ENCODE measurements around the gene TPX2.
"Not testable (repeated sequence)": the region's sequence is repeated elsewhere in the genome, so short reads cannot be mapped to it uniquely, and the experiment has no call there.

TPX2 gene

DNA sequence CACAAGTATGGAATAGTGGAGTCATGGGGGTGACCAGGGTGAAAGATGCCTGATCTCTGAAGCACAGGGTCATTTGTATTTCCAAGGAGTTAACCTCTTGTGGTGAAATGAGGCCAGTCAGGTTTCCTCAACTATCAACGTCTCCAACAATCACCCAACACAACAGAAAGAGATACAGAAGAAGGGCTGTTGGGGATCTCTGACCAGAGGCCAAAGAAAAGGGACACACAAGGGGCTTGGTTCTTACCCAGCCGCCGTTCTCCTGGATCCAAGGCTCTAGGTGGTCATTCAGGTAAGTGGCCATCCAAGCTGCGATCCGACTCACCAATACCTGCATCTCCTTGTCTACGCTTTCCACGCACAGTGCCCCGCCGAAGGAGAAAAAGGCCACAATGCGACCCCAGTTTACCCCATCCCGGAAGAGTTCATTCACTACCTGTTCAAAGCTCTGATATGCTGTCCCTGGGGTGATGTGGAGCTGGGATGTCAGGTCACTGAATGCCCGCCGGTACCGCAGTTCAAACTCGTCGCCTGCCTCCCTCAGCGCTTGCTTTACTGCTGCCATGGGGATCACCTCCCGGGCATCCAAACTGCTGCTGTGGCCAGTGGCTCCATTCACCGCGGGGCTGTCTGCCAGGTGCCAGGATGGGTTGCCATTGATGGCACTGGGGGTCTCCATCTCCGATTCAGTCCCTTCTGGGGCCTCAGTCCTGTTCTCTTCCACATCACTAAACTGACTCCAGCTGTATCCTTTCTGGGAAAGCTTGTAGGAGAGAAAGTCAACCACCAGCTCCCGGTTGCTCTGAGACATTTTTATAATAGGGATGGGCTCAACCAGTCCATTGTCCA is 17.5 kb upstream of the TPX2 start:
- no peak for DNase-seq

DNA sequence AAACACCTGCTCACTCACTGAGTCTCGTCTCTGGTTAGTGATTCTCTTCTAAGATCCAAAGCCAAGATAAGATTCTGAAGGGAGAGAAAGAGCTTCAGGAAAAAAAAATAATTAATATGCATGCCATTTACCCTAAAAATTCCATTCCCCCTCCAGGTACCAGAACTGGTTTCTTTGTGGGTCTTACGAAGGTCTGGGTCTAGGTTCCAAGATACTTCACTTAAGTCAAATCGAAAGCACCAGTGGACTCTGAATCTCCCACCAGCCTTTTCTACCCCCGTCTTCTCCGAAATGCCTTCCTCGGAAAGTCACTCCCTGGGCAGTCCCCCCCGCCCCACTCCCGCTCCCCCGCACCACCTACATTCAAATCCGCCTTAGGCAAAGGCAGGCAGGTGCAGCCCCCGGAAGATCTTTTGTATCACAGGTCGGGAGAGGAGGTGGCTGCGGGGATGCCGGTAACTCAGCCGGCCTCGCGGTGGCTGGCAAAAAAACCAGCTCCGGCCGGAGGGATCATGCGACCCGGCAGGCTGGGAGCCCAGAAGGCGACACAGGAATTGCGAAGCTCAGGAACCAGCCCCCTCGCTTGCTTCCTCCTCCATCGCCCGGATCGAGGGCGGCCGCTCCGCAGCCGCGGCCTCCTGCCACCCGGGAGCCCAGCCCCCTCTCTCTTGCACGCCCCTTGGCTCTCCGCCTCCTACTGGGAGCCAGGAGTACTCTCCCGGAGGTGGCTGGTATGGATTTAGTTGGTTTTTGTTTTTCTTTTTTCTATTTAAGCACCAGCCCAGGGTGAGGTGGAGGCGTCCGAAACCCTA is 16.6 kb upstream of the TPX2 start, which contains the start of gene BCL2L1:
Gene BCL2L1 (minus strand): TSS at position 612 of the 812 bp plus-strand sequence. CDS start 650 bp downstream, outside the sequence.
- peak; percentile 60 to 75 for DNase-seq

DNA sequence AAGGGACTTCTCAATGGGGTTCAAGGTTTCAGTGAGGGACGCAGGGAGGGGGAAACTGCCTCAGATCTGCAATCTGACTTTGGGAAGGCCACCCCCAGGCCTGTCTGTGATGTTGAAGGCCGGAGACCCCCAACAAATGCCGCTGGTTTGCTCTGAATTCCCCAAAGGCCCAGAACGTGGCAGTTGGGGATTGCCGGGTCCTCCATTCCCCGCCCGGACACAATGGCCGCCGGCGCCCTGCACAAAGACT is 16.1 kb upstream of the TPX2 start:
- DNase-seq, result peak; percentile 73 to 76

DNA sequence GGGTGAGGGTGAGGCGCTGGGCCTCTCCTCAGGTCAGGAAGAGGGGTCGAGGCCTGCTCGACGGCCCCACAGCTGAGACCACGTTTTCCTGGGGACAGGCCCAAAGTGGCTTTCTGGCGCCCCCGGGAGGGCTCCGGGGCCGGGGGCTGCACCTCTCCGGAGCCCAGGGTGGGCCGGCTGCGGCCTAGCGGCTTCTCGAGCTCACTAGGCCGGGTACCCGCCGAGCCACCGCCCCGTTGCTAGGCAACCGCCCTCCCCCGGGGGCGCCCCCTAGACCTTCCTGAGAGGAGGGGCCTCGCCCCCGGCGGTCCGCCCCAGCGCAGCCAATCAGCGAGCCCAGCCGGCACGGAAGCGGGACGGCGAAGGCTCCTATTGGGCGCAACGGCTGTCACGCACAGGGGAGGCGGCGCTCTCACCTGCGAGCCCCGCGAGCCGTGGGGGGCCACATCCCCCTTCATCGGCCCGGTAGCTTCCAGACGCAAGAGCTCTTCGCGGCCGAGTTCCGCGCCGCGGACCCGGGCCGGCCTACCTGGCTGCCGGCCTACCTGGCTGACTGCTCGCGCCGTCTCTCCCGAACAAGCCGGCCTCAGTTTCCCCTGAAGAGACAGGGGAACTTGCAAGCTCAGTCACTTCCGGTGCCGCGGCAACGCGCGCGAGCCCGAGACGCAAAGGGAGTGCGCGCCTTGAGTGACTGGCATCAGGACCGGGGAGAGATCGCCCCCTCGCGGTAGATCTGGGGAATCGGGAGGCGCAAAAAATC is 15.6 kb upstream of the TPX2 start:
- peak; percentile 98 to 100 for DNase-seq

DNA sequence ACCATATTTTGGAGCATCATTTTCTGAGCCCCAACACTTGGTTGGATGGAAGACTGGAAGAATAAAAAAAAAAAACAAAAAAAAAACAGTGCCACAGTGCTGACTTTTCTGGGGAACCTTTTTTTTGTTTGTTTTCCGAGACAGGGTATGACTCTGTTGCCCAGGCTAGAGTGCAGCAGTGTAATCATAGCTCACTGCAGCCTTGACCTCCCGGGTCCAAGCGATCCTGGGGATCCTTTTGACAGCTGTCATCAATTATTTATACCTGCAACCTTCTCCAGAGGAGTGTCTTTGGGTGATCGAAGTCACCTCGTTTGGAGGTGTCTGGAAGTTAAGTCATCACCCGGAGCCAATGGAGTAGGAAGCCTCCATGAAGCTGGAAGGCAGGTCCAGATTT is 7.8 kb upstream of the TPX2 start:
- DNase-seq, result no peak

DNA sequence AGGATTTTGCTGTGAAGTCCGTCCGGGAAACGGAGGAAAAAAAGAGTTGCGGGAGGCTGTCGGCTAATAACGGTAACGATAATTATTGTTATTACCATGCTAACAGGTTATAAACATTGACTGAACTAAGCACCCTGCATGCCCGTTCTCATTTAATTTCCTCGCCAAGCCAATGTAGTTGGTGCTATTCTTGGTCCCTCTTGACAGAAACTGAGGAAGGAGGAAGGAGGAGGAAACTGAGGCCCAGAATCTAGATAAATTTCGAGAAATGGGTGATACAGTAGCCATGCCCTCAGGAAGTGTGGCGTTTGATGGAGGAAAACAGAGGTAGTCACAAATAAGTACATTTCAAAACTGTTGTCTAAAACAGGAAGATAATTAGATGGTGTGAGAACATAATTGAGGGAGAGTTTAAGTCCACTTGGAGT is 474 bp downstream of the TPX2 start:
- DNase-seq, result no peak

DNA sequence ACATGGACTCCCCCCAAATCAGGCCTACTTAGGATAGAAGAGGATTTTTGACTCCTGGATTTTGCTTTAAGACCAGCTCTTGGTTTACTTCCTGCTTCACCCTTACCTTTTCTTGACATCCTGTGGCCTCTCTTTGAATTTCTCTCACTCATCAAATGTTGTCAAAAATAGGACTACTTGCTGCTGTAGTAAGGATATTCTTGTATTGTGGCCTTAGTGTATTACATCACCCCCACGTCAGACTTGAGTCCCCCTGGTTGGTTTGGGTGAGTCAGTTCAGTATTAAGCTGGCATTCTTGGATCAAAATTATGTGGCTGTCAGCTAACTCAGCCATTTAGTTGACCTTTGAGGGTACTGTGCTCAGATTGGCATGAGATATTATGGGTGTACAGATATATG is 1.1 kb downstream of the TPX2 start:
- DNase-seq, result no peak

DNA sequence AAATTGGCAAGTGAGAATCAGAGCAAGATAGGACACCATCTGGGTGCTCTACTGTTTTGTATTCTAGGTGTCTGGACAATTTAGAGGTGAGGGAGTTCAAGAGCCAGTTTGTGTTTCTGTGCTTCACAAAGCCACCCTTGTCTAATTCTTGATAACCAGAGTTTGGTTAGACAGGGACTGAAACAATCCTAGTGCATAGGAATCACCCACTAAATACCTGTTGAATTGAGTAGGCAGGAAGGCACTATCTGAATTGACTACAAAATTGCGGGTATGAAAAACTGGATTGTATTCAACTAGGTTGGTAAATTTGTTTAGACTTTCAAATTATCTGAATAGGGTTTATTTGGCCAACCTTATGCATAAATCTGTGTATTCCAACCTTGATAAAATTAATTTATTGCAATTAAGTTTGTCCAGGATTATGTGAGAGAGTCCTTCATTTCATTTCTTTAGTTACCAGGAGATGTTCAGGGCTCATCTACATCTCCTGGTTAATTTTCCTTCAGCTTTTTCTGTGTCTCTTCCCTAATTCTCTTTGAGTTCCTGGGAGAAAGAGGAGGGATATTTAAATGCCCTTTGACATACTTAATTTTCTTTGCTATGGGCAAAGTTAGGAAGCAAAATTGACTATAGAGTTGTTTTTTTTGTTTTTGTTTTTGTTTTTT is 1.7 kb downstream of the TPX2 start:
- no peak for DNase-seq

DNA sequence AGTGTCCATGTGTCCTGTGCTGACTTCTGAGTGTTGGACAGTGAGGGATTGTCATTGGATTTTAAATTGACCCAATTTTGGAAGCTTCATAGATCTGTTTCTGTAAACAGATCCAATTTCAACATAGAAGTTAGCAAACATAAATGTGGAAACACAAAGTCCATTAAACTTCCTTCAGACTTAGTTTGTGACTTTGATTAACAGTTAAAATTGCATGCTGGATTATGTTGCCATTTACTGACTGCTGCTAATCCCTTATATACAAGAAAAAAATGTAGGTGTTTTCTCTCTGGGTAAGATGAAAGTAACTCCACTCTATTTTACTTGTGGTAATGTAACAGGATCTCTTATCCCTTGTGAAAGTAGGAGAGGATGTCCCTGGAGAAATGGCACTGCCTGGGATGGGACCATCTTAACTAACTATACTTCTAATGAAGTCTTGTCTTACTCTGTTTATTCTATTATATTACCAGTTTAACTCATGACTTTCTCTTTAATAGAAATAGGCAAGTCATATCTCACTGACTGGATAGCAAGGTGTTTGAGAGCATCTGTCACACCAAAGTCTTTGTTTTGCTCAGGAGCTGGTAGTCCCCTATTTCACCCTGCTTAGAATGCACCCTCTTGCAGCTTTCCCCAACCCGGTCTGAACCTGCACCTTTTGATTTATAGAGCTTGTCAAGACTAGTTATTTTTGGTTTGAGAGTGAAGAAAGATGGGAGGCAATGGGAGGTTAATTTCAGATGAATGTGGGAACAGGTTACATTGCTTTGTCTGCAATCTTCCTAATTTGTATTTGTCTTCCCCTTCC is 7.2 kb downstream of the TPX2 start:
- no peak for DNase-seq

DNA sequence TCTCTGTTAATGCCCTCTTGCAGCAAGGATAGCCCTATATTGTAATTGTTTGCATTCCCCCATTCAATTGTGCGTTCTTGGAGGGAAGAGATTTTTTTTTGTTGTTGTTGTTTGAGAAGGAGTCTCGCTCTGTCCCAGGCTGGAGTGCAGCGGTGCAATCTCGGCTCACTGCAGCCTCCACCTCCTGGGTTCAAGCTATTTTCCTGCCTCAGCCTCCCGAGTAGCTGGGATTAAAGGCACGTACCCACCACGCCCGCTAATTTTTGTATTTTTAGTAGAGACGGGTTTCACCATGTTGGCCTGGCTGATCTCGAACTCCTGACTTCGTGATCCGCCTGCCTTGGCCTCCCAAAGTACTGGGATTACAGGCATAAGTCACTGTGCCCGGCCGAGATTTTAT is 7.9 kb downstream of the TPX2 start:
- DNase-seq, result not testable (repeated sequence)

DNA sequence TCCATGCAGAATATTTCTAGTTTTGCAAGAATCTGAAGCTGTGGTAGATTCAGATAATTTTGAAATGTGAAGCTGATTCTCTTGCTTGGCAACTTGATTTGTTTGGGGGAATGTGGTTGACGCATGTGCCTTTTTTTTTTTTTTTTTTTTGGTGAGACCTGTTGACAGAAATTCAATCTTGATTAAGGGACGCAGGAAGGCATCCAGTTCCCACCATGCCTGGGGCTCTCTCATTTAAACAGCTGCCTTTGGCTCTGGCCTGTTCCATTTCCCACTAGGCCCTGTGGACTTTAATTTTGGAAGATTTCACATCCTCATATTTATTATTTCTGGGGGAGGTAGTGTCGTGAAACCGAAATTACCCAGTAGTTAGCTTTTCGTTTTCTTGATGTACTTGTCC is 8.6 kb downstream of the TPX2 start:
- DNase-seq, result no peak

DNA sequence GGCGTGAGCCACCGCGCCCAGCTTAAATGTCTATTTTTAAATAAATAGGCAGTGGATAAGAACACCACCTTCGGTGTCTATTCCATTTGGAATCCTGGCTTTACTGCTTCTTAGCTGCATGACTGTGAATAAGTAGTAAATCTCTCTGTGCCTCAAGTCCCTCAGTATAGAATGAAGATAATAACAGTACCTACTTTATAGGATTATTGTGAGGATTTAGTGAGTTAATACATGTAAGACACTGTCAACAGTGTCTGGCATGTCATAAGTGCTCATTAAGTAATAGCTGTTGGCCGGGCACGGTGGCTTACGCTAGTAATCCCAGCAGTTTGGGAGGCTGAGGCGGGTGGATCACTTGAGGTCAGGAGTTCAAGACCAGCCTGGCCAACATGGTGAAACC is 10.1 kb downstream of the TPX2 start:
- no peak for DNase-seq

DNA sequence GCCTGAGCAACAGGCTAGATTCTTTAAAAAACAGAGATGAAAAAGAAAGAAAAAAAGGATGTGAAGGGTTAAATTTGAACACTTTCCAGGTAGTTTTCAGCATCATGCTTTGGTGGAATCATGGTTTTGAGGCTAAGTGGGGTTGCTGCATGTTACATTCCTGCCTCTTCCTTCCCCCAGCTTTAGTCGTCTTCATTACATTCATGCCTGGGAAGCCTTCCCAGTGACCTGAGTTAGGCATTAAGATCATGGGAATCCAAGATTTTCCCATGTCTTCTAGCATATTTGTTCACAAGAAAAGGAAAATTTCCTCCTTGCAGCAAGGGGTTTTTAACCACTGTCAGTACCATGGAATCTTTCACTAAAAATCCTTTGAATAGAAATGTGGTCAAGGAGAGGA is 12.0 kb downstream of the TPX2 start:
- DNase-seq, result no peak

DNA sequence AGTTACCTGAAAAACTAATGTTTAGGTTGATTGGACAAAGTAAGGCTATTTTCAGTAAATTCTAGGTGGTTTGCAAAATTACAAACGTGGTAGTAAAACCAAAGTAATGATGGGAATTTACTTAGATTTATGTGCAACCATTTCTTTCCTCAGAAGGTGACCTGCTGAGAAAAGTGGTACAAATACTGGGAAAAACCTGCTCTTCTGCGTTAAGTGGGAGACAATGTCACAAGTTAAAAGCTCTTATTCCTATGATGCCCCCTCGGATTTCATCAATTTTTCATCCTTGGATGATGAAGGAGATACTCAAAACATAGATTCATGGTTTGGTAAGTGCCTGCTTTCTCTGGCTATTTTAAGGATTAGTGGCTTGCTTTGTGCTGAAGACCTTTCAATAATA is 18.2 kb downstream of the TPX2 start:
- DNase-seq, result no peak

DNA sequence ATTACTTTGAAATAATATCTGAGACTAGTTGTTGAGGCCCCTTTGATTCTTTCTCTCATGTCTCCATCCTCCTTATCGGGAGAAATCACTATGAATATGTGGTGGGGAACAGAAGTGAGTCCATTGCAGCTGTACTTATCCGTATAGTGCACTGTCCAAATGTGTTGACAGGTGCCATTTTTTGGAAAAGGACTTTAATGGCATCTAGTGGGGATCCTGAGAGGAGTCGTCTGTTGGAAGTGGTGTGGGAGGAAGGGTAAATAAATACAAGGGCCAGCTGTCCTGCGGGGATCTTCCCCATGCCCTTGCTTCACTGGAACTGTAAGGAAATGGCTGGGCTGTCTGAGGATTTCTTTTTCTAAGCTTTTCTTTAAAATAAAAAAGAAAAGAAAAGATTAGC is 19.4 kb downstream of the TPX2 start:
- no peak for DNase-seq

DNA sequence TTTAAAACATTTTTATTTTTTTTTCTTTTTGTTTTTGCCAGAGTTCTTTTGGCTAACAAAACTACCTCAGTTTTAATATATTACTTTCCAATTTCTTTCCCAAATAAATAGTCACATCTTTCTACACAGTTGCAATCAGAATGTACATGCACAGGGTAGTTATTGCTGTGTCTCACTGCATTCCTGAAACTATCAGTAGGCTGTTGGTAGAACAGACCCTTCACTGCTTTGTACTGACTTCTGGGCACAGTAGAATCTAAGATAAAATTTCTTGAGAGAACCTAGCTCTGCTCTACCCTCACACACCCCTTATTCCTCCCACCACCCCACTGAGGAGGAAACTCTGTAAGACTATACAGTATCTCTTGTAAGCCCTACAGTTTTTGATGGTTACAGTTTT is 19.9 kb downstream of the TPX2 start:
- DNase-seq, result no peak

DNA sequence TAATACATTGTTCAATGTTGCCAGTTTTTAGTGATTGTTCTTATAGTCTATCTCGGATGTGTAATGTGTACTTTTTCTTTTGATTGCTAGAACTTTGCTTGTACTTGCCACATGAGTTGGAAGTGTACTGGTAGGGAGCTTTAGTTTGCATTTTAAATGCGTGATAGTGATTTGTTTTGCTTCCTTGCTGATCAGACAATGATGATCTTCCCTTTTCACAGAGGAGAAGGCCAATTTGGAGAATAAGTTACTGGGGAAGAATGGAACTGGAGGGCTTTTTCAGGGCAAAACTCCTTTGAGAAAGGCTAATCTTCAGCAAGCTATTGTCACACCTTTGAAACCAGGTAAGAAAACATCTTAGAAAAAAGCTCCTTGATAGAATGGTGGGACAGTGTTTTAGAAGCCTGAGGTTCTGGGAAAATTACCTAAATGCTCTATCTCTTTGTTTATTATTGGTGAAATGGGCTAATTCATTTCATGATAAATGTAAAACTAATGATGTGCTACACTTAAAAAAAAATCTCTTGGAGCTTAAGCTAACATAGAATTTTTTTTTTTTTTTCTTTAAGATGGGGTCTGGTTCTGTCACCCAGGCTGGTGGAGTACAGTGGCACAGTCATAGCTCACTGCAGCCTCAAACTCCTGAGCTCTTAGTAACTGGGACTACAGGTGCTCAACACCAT is 20.9 kb downstream of the TPX2 start:
- DNase-seq, result no peak

DNA sequence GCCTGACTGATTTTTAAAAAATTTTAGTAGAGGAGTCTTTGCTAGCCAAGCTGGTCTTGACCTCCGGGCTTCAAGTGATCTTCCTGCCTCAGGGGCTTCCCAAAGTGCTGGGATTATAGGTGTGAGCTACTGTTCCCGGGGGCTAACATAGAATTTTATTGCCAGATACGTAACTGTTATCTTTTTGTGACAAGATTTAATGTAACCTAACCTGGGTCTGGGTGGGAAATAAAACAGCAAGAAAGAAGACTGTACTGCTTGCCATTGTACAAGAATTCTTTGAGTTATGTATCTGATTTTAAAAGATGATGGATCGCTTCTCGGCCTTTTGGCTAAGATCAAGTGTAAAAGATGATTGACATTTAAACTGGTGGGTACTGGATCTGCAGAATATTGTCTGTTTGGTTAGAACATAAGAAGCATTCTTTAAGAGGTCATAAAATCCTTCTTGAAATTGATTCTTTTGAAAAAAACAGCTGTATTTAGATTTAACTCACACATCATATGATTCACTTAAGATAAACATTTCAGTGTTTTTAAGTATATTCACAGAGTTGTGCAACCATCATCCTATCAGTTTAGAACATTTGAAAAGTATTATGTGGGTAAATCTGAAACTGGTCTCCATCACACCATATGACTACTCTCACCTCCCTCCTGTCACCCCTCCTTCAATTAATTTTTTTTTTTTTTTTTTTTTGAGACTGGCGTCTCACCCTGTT is 21.6 kb downstream of the TPX2 start:
- DNase-seq, result no peak

DNA sequence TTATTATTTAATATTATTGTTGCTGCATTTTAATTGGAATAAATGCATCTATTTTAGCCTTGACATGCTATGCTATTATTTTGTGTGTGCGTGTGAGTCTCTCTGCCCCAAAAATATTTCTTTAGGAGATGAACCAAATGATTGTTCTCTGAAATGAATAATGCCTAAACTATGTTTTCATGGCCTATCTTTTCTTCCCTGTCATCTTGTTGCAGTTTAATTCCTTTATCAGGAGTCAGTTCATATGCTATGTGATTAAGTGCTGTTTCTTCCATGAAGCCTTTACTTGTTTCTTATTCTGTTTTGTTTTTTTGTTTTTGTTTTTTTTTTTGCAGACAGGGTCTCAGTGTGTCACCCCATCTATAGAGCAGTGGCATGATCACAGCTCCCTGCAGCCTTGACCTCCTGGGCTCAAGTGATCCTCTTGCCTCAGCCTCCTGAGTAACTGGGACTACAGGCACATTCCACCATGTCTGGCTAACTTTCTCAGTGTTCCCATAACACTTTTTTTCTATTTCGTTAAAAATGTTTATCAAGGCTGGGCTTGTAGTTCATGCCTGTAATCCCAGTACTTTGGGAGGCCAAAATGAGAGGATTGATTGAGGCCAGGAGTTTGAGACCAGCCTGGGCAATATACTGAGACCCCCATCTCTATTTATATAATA is 25.7 kb downstream of the TPX2 start:
- DNase-seq, result no peak

DNA sequence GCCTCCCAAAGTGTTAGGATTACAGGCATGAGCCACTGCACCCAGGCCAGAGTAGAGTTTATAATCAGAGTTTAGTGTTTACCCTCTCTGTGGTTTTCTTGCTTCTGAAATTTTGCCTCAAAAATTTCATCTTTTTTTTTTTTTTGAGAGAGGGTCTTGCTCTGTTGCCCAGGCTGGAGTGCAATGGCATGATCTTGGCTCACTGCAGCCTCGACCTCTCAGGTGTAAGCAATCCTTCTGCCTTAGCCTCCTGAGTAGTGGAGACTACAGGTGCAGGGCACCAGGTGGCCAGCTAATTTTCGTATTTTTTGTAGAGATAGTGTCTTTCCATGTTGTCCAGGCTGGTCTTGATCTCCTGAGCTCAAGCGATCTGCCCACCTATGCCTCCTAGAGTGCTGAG is 28.7 kb downstream of the TPX2 start:
- DNase-seq, result no peak
